Hematopoietic multipotent progenitor cell treated with erythropoietin and hydrocortisone succinate and interleukin-3 and kit ligand, for 8 days (in vitro differentiated cells): ENCODE results near the gene KLHL41.
"Not testable (repeated sequence)": the region's sequence is repeated elsewhere in the genome, so short reads cannot be mapped to it uniquely, and the experiment has no call there.

Source experiments
- DNase-seq: peaks from one replicate; pipeline ENCODE4 v3.0.0-alpha.2; 2015

The KLHL41 gene

DNA sequence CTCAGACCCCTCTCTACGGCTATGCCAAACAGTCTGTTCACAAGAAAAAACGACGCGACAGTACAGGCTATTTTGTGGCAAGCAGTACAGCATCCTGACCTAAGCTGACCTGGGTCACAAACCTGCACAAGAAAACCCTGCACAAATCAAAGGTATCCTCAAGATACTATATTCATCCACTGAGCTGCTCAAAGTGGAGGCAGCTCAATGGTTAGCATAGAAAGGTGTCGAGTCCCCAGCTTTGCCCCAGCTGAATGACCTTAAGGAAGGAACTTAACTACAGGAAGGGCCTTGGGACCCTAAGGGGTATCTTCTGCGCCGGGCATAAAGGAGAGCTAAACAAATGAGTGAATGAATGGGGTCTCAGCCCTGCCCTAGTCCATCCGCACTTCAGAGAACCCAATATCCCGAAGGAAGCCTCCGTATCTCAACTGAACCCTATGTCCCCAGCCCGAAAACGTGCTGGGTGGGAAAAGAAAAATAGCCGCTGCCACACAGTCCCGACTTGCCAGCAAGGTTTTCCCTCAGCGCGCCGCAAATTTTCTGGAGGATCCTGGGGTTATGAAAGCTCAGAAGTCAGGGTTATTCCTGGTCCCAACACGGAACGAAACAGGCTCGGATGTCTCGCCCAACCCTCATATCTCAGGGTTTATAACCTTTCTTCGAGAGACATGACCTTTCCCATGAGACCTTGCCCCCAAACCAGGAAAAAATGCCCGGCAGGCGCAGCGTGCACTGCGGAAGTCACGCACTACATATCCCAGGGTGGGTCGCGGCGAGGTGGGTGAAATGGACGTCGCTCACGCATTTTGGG, 63.9 kb downstream of the KLHL41 start, which contains the start of gene FASTKD1:
Gene FASTKD1 (minus strand): TSS at position 706 of the 814 bp plus-strand sequence. CDS start 1,836 bp downstream, outside the sequence.
- peak; percentile 97 for DNase-seq

DNA sequence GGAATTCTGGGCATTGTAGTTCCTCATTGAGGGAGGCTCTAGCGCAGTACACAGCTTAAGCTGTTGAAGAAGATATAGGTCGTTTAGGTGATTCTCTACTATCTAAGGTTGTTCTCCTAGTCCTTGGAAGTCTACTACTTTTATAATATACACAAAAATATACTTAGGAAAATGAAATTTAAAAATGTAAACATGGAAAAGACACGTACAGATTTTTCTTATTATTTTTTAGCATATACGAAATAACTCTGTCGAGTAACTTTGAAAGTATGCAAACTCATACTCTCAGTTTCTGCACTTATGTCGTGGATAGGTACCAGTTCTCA, 64.4 kb downstream of the KLHL41 start:
- DNase-seq: no peak

DNA sequence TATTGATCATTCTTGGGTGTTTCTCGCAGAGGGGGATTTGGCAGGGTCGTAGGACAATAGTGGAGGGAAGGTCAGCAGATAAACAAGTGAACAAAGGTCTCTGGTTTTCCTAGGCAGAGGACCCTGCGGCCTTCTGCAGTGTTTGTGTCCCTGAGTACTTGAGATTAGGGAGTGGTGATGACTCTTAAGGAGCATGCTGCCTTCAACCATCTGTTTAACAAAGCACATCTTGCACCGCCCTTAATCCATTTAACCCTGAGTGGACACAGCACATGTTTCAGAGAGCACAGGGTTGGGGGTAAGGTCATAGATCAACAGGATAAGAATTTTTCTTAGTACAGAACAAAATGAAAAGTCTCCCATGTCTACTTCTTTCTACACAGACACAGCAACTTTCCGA, 65.0 kb downstream of the KLHL41 start:
- not testable (repeated sequence) for DNase-seq

DNA sequence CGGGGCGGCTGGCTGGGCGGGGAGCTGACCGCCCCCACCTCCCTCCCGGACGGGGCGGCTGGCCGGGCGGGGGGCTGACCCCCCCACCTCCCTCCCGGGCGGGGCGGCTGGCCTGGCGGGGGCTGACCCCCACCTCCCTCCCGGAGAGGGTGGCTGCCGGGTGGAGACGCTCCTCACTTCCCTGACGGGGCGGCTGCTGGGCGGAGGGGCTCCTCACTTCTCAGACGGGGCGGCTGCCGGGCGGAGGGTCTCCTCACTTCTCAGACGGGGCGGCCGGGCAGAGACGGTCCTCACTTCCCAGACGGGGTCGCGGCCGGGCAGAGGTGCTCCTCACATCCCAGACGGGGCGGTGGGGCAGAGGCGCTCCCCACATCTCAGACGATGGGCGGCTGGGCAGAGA, 65.8 kb downstream of the KLHL41 start:
- not testable (repeated sequence) for DNase-seq
